ENCODE results near the gene CXorf49. TPM values are rescaled to one million over a fixed set of nuclear protein-coding genes. Genes with fewer than 3 reads are reported as not detected.
"Not testable (repeated sequence)": the region's sequence is repeated elsewhere in the genome, so short reads cannot be mapped to it uniquely, and the experiment has no call there.

CXorf49 gene
- not detected for polyA plus RNA-seq (2013, experiment 1 of 2)
- polyA plus RNA-seq (2013, experiment 2 of 2), result not detected

DNA sequence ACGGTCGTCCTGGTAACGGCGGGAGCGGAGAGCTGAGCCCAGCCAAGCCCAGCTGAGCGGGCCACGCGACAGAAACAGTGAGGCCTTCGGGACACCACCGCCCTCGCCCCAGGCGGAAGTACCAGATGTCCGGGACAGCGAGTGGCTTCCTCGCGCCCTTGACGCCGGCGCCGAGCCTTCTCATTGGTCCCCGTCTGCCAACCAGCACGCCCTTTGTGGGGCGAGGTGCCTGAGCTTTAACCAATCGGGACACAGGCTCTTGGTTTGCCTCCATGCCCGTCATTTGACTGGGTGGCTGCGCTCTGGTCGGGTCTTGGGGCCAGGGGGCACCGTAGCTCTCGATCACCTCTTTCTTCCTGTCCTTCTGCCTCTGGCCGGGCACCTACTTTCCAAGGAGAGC lies at the start of gene CXorf49:
Gene CXorf49 (minus strand): TSS at position 101 of the 400 bp plus-strand sequence. CDS start 134 bp downstream, outside the sequence.
- H2BK120ac ChIP-seq (ENCODE audit: low read depth, low read length); H3K4me2 ChIP-seq (ENCODE audit: insufficient read depth, low read length, poor library complexity, severe bottlenecking): not testable (repeated sequence)
- WGBS, 2 donors (ENCODE audit: extremely low coverage in 2 of 2, insufficient read length in 2 of 2, insufficient replicate concordance in 1 of 2), result no CpG with 5 or more reads among the region's 30 CpGs

GRCh38 chrX:71767134-71767533 lies 49.0 kb upstream of the CXorf49 start:
- H3K27me3 ChIP-seq (ENCODE audit: control insufficient read depth in 3 of 3, insufficient read depth in 3 of 3, low read depth in 1 of 3, low read length in 3 of 3); H2BK12ac ChIP-seq (ENCODE audit: low read length); H3K79me1 ChIP-seq (ENCODE audit: low read depth, low read length); H3K27ac ChIP-seq (replicated peaks; ENCODE audit: low read length); H3K18ac ChIP-seq (ENCODE audit: low read length); H2AFZ ChIP-seq (ENCODE audit: low read length); H3K14ac ChIP-seq (ENCODE audit: low read length); H2BK5ac ChIP-seq (ENCODE audit: low read length); H3K9me3 ChIP-seq (replicated peaks in 1 of 2; ENCODE audit: control insufficient read depth in 2 of 2, insufficient read depth in 1 of 2, low read depth in 1 of 2, low read length in 2 of 2); H3K36me3 ChIP-seq (replicated peaks in 1 of 2; ENCODE audit: control insufficient read depth in 2 of 2, insufficient read depth in 2 of 2, low read length in 2 of 2); H3K4me3 ChIP-seq (ENCODE audit: low read length in 2 of 2); H3K4ac ChIP-seq (ENCODE audit: low read length); H3K23ac ChIP-seq (ENCODE audit: low read depth, low read length, poor library complexity); H2BK120ac ChIP-seq (ENCODE audit: low read depth, low read length); H3K4me1 ChIP-seq (ENCODE audit: control insufficient read depth in 2 of 2, insufficient read depth in 1 of 2, low read depth in 1 of 2, low read length in 2 of 2); H3K4me2 ChIP-seq (ENCODE audit: insufficient read depth, low read length, poor library complexity, severe bottlenecking); H3K9ac ChIP-seq (ENCODE audit: low read depth, low read length, poor library complexity); H2AK5ac ChIP-seq (ENCODE audit: low read depth, low read length); H4K8ac ChIP-seq (ENCODE audit: low read depth, low read length); DNase-seq (ENCODE audit: low spot score); H4K91ac ChIP-seq (ENCODE audit: low read depth, low read length, poor library complexity); H2BK15ac ChIP-seq (ENCODE audit: low read length): not testable (repeated sequence)
- WGBS, 2 donors (ENCODE audit: extremely low coverage in 2 of 2, insufficient read length in 2 of 2, insufficient replicate concordance in 1 of 2), result no CpG with 5 or more reads among the region's 14 CpGs

More for the DNA sequence above, at the start of gene CXorf49:
- H3K4me1 ChIP-seq (ENCODE audit: control insufficient read depth in 2 of 2, insufficient read depth in 1 of 2, low read depth in 1 of 2, low read length in 2 of 2); H4K91ac ChIP-seq (ENCODE audit: low read depth, low read length, poor library complexity); H3K9me3 ChIP-seq (replicated peaks in 1 of 2; ENCODE audit: control insufficient read depth in 2 of 2, insufficient read depth in 1 of 2, low read depth in 1 of 2, low read length in 2 of 2); H3K18ac ChIP-seq (ENCODE audit: low read length); H3K4ac ChIP-seq (ENCODE audit: low read length); H3K4me3 ChIP-seq (ENCODE audit: low read length in 2 of 2); H3K27ac ChIP-seq (replicated peaks; ENCODE audit: low read length); H3K36me3 ChIP-seq (replicated peaks in 1 of 2; ENCODE audit: control insufficient read depth in 2 of 2, insufficient read depth in 2 of 2, low read length in 2 of 2); DNase-seq (ENCODE audit: low spot score); H2BK5ac ChIP-seq (ENCODE audit: low read length); H2BK15ac ChIP-seq (ENCODE audit: low read length); H4K8ac ChIP-seq (ENCODE audit: low read depth, low read length); H2AK5ac ChIP-seq (ENCODE audit: low read depth, low read length); H3K9ac ChIP-seq (ENCODE audit: low read depth, low read length, poor library complexity); H2BK12ac ChIP-seq (ENCODE audit: low read length); H3K23ac ChIP-seq (ENCODE audit: low read depth, low read length, poor library complexity); H3K27me3 ChIP-seq (ENCODE audit: control insufficient read depth in 3 of 3, insufficient read depth in 3 of 3, low read depth in 1 of 3, low read length in 3 of 3); H2AFZ ChIP-seq (ENCODE audit: low read length); H3K14ac ChIP-seq (ENCODE audit: low read length); H3K79me1 ChIP-seq (ENCODE audit: low read depth, low read length): not testable (repeated sequence)

DNA sequence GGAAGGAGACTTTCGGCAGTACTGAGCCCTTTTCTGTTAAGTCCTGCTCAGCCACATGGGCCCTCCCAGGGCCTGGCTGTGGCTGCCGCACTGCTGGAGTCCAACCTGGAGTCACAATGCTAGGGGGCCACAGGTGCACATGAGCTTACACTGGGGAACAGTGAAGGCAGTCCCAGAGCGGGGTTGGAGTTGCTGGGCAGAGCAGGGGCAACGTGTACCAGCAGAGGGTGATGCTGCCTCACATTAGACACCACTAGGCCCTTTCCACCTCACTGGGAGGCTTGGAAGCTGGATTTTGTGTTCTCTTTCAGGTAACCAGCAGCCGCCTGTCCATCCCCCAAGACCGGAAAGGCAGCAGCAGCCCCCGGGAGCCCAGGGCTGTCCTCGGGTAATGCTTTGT lies 47.5 kb upstream of the CXorf49 start:
- not testable (repeated sequence) for H3K4ac ChIP-seq (ENCODE audit: low read length); H3K23ac ChIP-seq (ENCODE audit: low read depth, low read length, poor library complexity); H3K36me3 ChIP-seq (replicated peaks in 1 of 2; ENCODE audit: control insufficient read depth in 2 of 2, insufficient read depth in 2 of 2, low read length in 2 of 2); H3K4me3 ChIP-seq (ENCODE audit: low read length in 2 of 2); H3K79me1 ChIP-seq (ENCODE audit: low read depth, low read length); H3K18ac ChIP-seq (ENCODE audit: low read length); H2BK120ac ChIP-seq (ENCODE audit: low read depth, low read length); H2AFZ ChIP-seq (ENCODE audit: low read length); H3K27ac ChIP-seq (replicated peaks; ENCODE audit: low read length); H3K27me3 ChIP-seq (ENCODE audit: control insufficient read depth in 3 of 3, insufficient read depth in 3 of 3, low read depth in 1 of 3, low read length in 3 of 3); H4K91ac ChIP-seq (ENCODE audit: low read depth, low read length, poor library complexity); H3K9ac ChIP-seq (ENCODE audit: low read depth, low read length, poor library complexity); H3K4me2 ChIP-seq (ENCODE audit: insufficient read depth, low read length, poor library complexity, severe bottlenecking); H2BK5ac ChIP-seq (ENCODE audit: low read length); H4K8ac ChIP-seq (ENCODE audit: low read depth, low read length); H2AK5ac ChIP-seq (ENCODE audit: low read depth, low read length); H3K4me1 ChIP-seq (ENCODE audit: control insufficient read depth in 2 of 2, insufficient read depth in 1 of 2, low read depth in 1 of 2, low read length in 2 of 2); DNase-seq (ENCODE audit: low spot score); H3K9me3 ChIP-seq (replicated peaks in 1 of 2; ENCODE audit: control insufficient read depth in 2 of 2, insufficient read depth in 1 of 2, low read depth in 1 of 2, low read length in 2 of 2); H2BK12ac ChIP-seq (ENCODE audit: low read length); H3K14ac ChIP-seq (ENCODE audit: low read length); H2BK15ac ChIP-seq (ENCODE audit: low read length)
- WGBS, 2 donors (ENCODE audit: extremely low coverage in 2 of 2, insufficient read length in 2 of 2, insufficient replicate concordance in 1 of 2), result no CpG with 5 or more reads among the region's 8 CpGs

DNA sequence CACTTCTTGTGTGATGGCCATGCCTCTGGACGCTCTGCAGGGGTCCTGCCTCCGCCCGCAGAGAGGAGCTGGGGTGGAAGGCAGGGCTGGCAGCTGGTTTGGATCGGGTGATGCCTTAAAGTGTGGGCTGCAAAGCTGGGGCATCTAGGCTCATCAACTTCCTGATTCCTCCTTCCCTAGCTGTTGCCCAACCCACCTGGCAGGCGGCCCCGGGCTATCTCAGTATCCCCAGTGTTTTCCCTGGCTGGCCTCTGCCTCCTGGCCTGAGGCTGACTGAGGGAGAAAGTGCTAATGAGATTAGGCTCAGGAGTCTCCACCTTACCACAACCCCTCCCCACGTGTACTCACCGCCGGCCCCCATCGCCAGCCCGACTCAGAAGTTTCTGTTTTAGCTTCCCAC lies 46.7 kb upstream of the CXorf49 start:
- H2BK120ac ChIP-seq (ENCODE audit: low read depth, low read length); H3K27me3 ChIP-seq (ENCODE audit: control insufficient read depth in 3 of 3, insufficient read depth in 3 of 3, low read depth in 1 of 3, low read length in 3 of 3); H2AFZ ChIP-seq (ENCODE audit: low read length); H3K27ac ChIP-seq (replicated peaks; ENCODE audit: low read length); H3K79me1 ChIP-seq (ENCODE audit: low read depth, low read length); H3K4ac ChIP-seq (ENCODE audit: low read length); H2AK5ac ChIP-seq (ENCODE audit: low read depth, low read length); H3K4me3 ChIP-seq (ENCODE audit: low read length in 2 of 2); H3K4me1 ChIP-seq (ENCODE audit: control insufficient read depth in 2 of 2, insufficient read depth in 1 of 2, low read depth in 1 of 2, low read length in 2 of 2); H3K14ac ChIP-seq (ENCODE audit: low read length); H3K18ac ChIP-seq (ENCODE audit: low read length); H3K23ac ChIP-seq (ENCODE audit: low read depth, low read length, poor library complexity); H2BK12ac ChIP-seq (ENCODE audit: low read length); H3K9ac ChIP-seq (ENCODE audit: low read depth, low read length, poor library complexity); DNase-seq (ENCODE audit: low spot score); H4K91ac ChIP-seq (ENCODE audit: low read depth, low read length, poor library complexity); H3K36me3 ChIP-seq (replicated peaks in 1 of 2; ENCODE audit: control insufficient read depth in 2 of 2, insufficient read depth in 2 of 2, low read length in 2 of 2); H3K4me2 ChIP-seq (ENCODE audit: insufficient read depth, low read length, poor library complexity, severe bottlenecking); H2BK15ac ChIP-seq (ENCODE audit: low read length); H2BK5ac ChIP-seq (ENCODE audit: low read length); H3K9me3 ChIP-seq (replicated peaks in 1 of 2; ENCODE audit: control insufficient read depth in 2 of 2, insufficient read depth in 1 of 2, low read depth in 1 of 2, low read length in 2 of 2); H4K8ac ChIP-seq (ENCODE audit: low read depth, low read length): not testable (repeated sequence)
- no CpG with 5 or more reads among the region's 11 CpGs for WGBS, 2 donors (ENCODE audit: extremely low coverage in 2 of 2, insufficient read length in 2 of 2, insufficient replicate concordance in 1 of 2)

Data from neuronal stem cell (in vitro differentiated cells).